DND-41 (cell line): ENCODE measurements around the gene PDIA4.
A peak's percentile ranks its signal among the peaks of the same experiment; 100 is the strongest.

Experiments
- CTCF ChIP-seq: IDR thresholded peaks from 2 replicates; pipeline ENCODE4 v1.5.1; 2012; ENCODE audit warnings: borderline replicate concordance, low read length, moderate library complexity, mild to moderate bottlenecking; ENCODE audit not compliant: poor library complexity, severe bottlenecking; ENCODE audit errors: extremely low read depth
- EZH2 ChIP-seq: IDR thresholded peaks from 3 replicates; pipeline ENCODE4 v1.6.1; 2012; ENCODE audit warnings: borderline replicate concordance, low read depth, mild to moderate bottlenecking, moderate library complexity, low read length, inconsistent platforms; ENCODE audit not compliant: severe bottlenecking

- TF ChIP-seq CTCF, result peak; percentile 5
- TF ChIP-seq EZH2, result no peak
Observed at GRCh38 chr7:149006345-149006725, 22.0 kb downstream of the PDIA4 start.
